Measurements from ENCODE around the gene CNTNAP2.
"Not testable (repeated sequence)": the region's sequence is repeated elsewhere in the genome, so short reads cannot be mapped to it uniquely, and the experiment has no call there.

Gene CNTNAP2

GRCh38 chr7:148327379-148327778 lies 2210.8 kb downstream of the CNTNAP2 start:
- H4K5ac ChIP-seq (ENCODE audit: low read length), result no peak overlapping the region
- H3K27me3 ChIP-seq (ENCODE audit: insufficient read depth, low read length, poor library complexity), result no peaks in the 10 kb centered on the region
- H2BK15ac ChIP-seq (replicated peaks; ENCODE audit: low read depth), result no peak overlapping the region
- no peak overlapping the region for H4K8ac ChIP-seq (ENCODE audit: low read depth, low read length)
- H3K4ac ChIP-seq (ENCODE audit: low read depth, low read length), result no peak overlapping the region
- H3K4me3 ChIP-seq (ENCODE audit: low read length), result no peak overlapping the region
- DNase-seq, result peak; percentile 85
- no CpG with 5 or more reads among the region's 1 CpG for WGBS (ENCODE audit: extremely low coverage, insufficient coverage, low lambda C conversion rate)
- H2BK120ac ChIP-seq (ENCODE audit: low read depth, low read length), result no peak overlapping the region
- H3K79me1 ChIP-seq (ENCODE audit: low read length), result no peaks in the 10 kb centered on the region
- peak overlapping the region; percentile 54 for H3K27ac ChIP-seq (ENCODE audit: low read depth, low read length)
- H3K4me1 ChIP-seq (ENCODE audit: control insufficient read depth, low read depth, low read length), result no peaks in the 10 kb centered on the region
- no peak overlapping the region for H2BK5ac ChIP-seq (ENCODE audit: low read length)
- H3K56ac ChIP-seq (ENCODE audit: low read length), result peak overlapping the region; percentile 56
- no peaks in the 10 kb centered on the region for H3K79me2 ChIP-seq (ENCODE audit: control insufficient read depth, insufficient read depth, low read length)
- peak overlapping the region; percentile 18 for H2AK5ac ChIP-seq (ENCODE audit: low read length)
- H3K36me3 ChIP-seq (ENCODE audit: control insufficient read depth, insufficient read depth, low read length), result no peaks in the 10 kb centered on the region
- no peak overlapping the region for H3K23ac ChIP-seq (ENCODE audit: low read length)
- no peak overlapping the region for H3K9ac ChIP-seq (ENCODE audit: low read length)
- no peak overlapping the region for H3K4me2 ChIP-seq (ENCODE audit: low read length)
- H3K18ac ChIP-seq (ENCODE audit: low read length), result peak overlapping the region; percentile 44

- H4K5ac ChIP-seq (ENCODE audit: low read length), result no peak overlapping the region
- no peak overlapping the region for H4K8ac ChIP-seq (ENCODE audit: low read depth, low read length)
- H3K56ac ChIP-seq (ENCODE audit: low read length), result no peak overlapping the region
- H3K9ac ChIP-seq (ENCODE audit: low read length), result no peak overlapping the region
- no peak overlapping the region for H3K4me2 ChIP-seq (ENCODE audit: low read length)
- H3K18ac ChIP-seq (ENCODE audit: low read length), result peak overlapping the region; percentile 34
- H3K79me2 ChIP-seq (ENCODE audit: control insufficient read depth, insufficient read depth, low read length), result no peaks in the 10 kb centered on the region
- no peak overlapping the region for H2BK15ac ChIP-seq (replicated peaks; ENCODE audit: low read depth)
- no peak overlapping the region for H2BK120ac ChIP-seq (ENCODE audit: low read depth, low read length)
- H2AK5ac ChIP-seq (ENCODE audit: low read length), result no peak overlapping the region
- no peaks in the 10 kb centered on the region for H3K36me3 ChIP-seq (ENCODE audit: control insufficient read depth, insufficient read depth, low read length)
- no peak overlapping the region for H3K4me3 ChIP-seq (ENCODE audit: low read length)
- no peaks in the 10 kb centered on the region for H3K4me1 ChIP-seq (ENCODE audit: control insufficient read depth, low read depth, low read length)
- H3K27me3 ChIP-seq (ENCODE audit: insufficient read depth, low read length, poor library complexity), result no peaks in the 10 kb centered on the region
- DNase-seq, result no peak
- no peak overlapping the region for H3K27ac ChIP-seq (ENCODE audit: low read depth, low read length)
- no peak overlapping the region for H2BK5ac ChIP-seq (ENCODE audit: low read length)
- no peaks in the 10 kb centered on the region for H3K79me1 ChIP-seq (ENCODE audit: low read length)
- no peak overlapping the region for H3K23ac ChIP-seq (ENCODE audit: low read length)
- WGBS (ENCODE audit: extremely low coverage, insufficient coverage, low lambda C conversion rate), result no CpG with 5 or more reads among the region's 5 CpGs
- H3K4ac ChIP-seq (ENCODE audit: low read depth, low read length), result no peak overlapping the region
Observed at GRCh38 chr7:148328906-148329305, 2212.3 kb downstream of the CNTNAP2 start.

- 100% methylated on average over 3 of the region's 15 CpGs for WGBS (ENCODE audit: extremely low coverage, insufficient coverage, low lambda C conversion rate)
- no peak overlapping the region for H4K5ac ChIP-seq (ENCODE audit: low read length)
- H3K27me3 ChIP-seq (ENCODE audit: insufficient read depth, low read length, poor library complexity), result no peaks in the 10 kb centered on the region
- no peak overlapping the region for H2BK5ac ChIP-seq (ENCODE audit: low read length)
- H3K56ac ChIP-seq (ENCODE audit: low read length), result no peak overlapping the region
- no peak overlapping the region for H3K18ac ChIP-seq (ENCODE audit: low read length)
- no peak overlapping the region for H3K27ac ChIP-seq (ENCODE audit: low read depth, low read length)
- H4K8ac ChIP-seq (ENCODE audit: low read depth, low read length), result no peak overlapping the region
- no peaks in the 10 kb centered on the region for H3K79me1 ChIP-seq (ENCODE audit: low read length)
- no peak overlapping the region for H2BK120ac ChIP-seq (ENCODE audit: low read depth, low read length)
- no peaks in the 10 kb centered on the region for H3K79me2 ChIP-seq (ENCODE audit: control insufficient read depth, insufficient read depth, low read length)
- H3K23ac ChIP-seq (ENCODE audit: low read length), result no peak overlapping the region
- H3K4ac ChIP-seq (ENCODE audit: low read depth, low read length), result no peak overlapping the region
- no peak overlapping the region for H3K4me3 ChIP-seq (ENCODE audit: low read length)
- no peaks in the 10 kb centered on the region for H3K36me3 ChIP-seq (ENCODE audit: control insufficient read depth, insufficient read depth, low read length)
- peaks cover 8% of the 10 kb centered on the region for H3K4me1 ChIP-seq (ENCODE audit: control insufficient read depth, low read depth, low read length)
- H3K9ac ChIP-seq (ENCODE audit: low read length), result no peak overlapping the region
- H2AK5ac ChIP-seq (ENCODE audit: low read length), result no peak overlapping the region
- H3K4me2 ChIP-seq (ENCODE audit: low read length), result no peak overlapping the region
- no peak overlapping the region for H2BK15ac ChIP-seq (replicated peaks; ENCODE audit: low read depth)
- DNase-seq, result no peak
Observed at GRCh38 chr7:148330124-148330818, 2213.7 kb downstream of the CNTNAP2 start.

- WGBS (ENCODE audit: extremely low coverage, insufficient coverage, low lambda C conversion rate), result no CpG with 5 or more reads among the region's 9 CpGs
- no peaks in the 10 kb centered on the region for H3K27me3 ChIP-seq (ENCODE audit: insufficient read depth, low read length, poor library complexity)
Observed at GRCh38 chr7:148330822-148331221, 2214.2 kb downstream of the CNTNAP2 start.

GRCh38 chr7:148331456-148331855 lies 2214.9 kb downstream of the CNTNAP2 start:
- DNase-seq; H3K23ac ChIP-seq (ENCODE audit: low read length); H3K4me3 ChIP-seq (ENCODE audit: low read length); H3K18ac ChIP-seq (ENCODE audit: low read length); H3K27me3 ChIP-seq (ENCODE audit: insufficient read depth, low read length, poor library complexity); H4K5ac ChIP-seq (ENCODE audit: low read length); H3K36me3 ChIP-seq (ENCODE audit: control insufficient read depth, insufficient read depth, low read length); H2BK15ac ChIP-seq (replicated peaks; ENCODE audit: low read depth); H2AK5ac ChIP-seq (ENCODE audit: low read length); H2BK5ac ChIP-seq (ENCODE audit: low read length); H3K27ac ChIP-seq (ENCODE audit: low read depth, low read length); H2BK120ac ChIP-seq (ENCODE audit: low read depth, low read length); H3K4me2 ChIP-seq (ENCODE audit: low read length); H3K79me1 ChIP-seq (ENCODE audit: low read length); H3K79me2 ChIP-seq (ENCODE audit: control insufficient read depth, insufficient read depth, low read length); H3K56ac ChIP-seq (ENCODE audit: low read length); H3K4ac ChIP-seq (ENCODE audit: low read depth, low read length); H4K8ac ChIP-seq (ENCODE audit: low read depth, low read length); H3K9ac ChIP-seq (ENCODE audit: low read length): not testable (repeated sequence)
- peaks cover 11% of the 10 kb centered on the region for H3K4me1 ChIP-seq (ENCODE audit: control insufficient read depth, low read depth, low read length)
- 100% methylated on average over 5 of the region's 11 CpGs for WGBS (ENCODE audit: extremely low coverage, insufficient coverage, low lambda C conversion rate)

More at GRCh38 chr7:148330822-148331221, 2214.2 kb downstream of the CNTNAP2 start:
- no peak overlapping the region for H2BK120ac ChIP-seq (ENCODE audit: low read depth, low read length)
- no peak overlapping the region for H3K9ac ChIP-seq (ENCODE audit: low read length)
- no peak overlapping the region for H4K5ac ChIP-seq (ENCODE audit: low read length)
- H3K4me1 ChIP-seq (ENCODE audit: control insufficient read depth, low read depth, low read length), result peaks cover 11% of the 10 kb centered on the region
- no peak overlapping the region for H3K4ac ChIP-seq (ENCODE audit: low read depth, low read length)
- H2AK5ac ChIP-seq (ENCODE audit: low read length), result no peak overlapping the region
- no peaks in the 10 kb centered on the region for H3K36me3 ChIP-seq (ENCODE audit: control insufficient read depth, insufficient read depth, low read length)
- H2BK15ac ChIP-seq (replicated peaks; ENCODE audit: low read depth), result no peak overlapping the region
- no peak overlapping the region for H3K18ac ChIP-seq (ENCODE audit: low read length)
- H3K56ac ChIP-seq (ENCODE audit: low read length), result no peak overlapping the region
- H3K27ac ChIP-seq (ENCODE audit: low read depth, low read length), result no peak overlapping the region
- DNase-seq, result no peak
- H3K79me1 ChIP-seq (ENCODE audit: low read length), result no peaks in the 10 kb centered on the region
- H3K4me3 ChIP-seq (ENCODE audit: low read length), result no peak overlapping the region
- no peak overlapping the region for H3K23ac ChIP-seq (ENCODE audit: low read length)
- H3K4me2 ChIP-seq (ENCODE audit: low read length), result no peak overlapping the region
- no peak overlapping the region for H4K8ac ChIP-seq (ENCODE audit: low read depth, low read length)
- H3K79me2 ChIP-seq (ENCODE audit: control insufficient read depth, insufficient read depth, low read length), result no peaks in the 10 kb centered on the region
- H2BK5ac ChIP-seq (ENCODE audit: low read length), result no peak overlapping the region
